Thyroid gland (tissue), 4 donors: ENCODE results near the gene SLC22A3. TPM values are rescaled to one million over a fixed set of nuclear protein-coding genes. Genes with fewer than 3 reads are reported as not detected.
"Not testable (repeated sequence)": the region's sequence is repeated elsewhere in the genome, so short reads cannot be mapped to it uniquely, and the experiment has no call there.

Source experiments
- DNase-seq, 2 donors: peaks; one replicate each; pipeline ENCODE4 v3.0.0-alpha.2; 2019
- H3K27ac ChIP-seq, 3 donors: fragments of 200-600 bp; sonication (generic); 1 replicate in 2 of 3; 2 replicates in 1 of 3; pipeline ENCODE4 v1.5.1; 2016 to 2019; ENCODE audit warnings: mild to moderate bottlenecking in 1 of 3, moderate library complexity in 1 of 3
- H3K27me3 ChIP-seq: fragments of 200-600 bp; sonication (generic); one replicate; pipeline ENCODE4 v1.5.1; 2019
- H3K36me3 ChIP-seq, 2 donors: fragments of 200-600 bp; sonication (generic); one replicate each; pipeline ENCODE4 v1.5.1; 2016 to 2019
- H3K4me1 ChIP-seq, 2 donors: fragments of 200-600 bp; sonication (generic); one replicate each; pipeline ENCODE4 v1.5.1; 2017 to 2019
- H3K4me3 ChIP-seq, 3 donors: fragments of 200-600 bp; sonication (generic); replicated peaks in 1 of 3; 1 replicate in 2 of 3; 2 replicates in 1 of 3; pipeline ENCODE4 v1.5.1; 2016; ENCODE audit warnings: mild to moderate bottlenecking in 1 of 3
- H3K9me3 ChIP-seq: fragments of 200-600 bp; sonication (generic); one replicate; pipeline ENCODE4 v1.5.1; 2017
- CTCF ChIP-seq, 6 experiments: fragments of 200-600 bp in 3 of 6; fragments of 450-650 bp in 3 of 6; sonication (generic) in 3 of 6; IDR thresholded peaks; one replicate each; pipeline ENCODE4 v1.5.1; 2016 to 2019; ENCODE audit warnings: antibody characterized with exemption in 6 of 6, mild to moderate bottlenecking in 2 of 6, inconsistent platforms in 1 of 6, moderate library complexity in 1 of 6
- POLR2A ChIP-seq, 2 donors: fragments of 450-650 bp; IDR thresholded peaks; one replicate each; pipeline ENCODE4 v1.6.1; 2017; ENCODE audit warnings: antibody characterized with exemption in 2 of 2, mild to moderate bottlenecking in 2 of 2, moderate library complexity in 1 of 2
- WGBS, 2 donors: methylation state at CpG; one replicate each; pipeline ENCODE4 v1.1.5; 2017; 5-methylcytosine and 5-hydroxymethylcytosine counted together
- intact Hi-C: fragments of 100-400 bp; cut with DNase I; formaldehyde crosslinking; loops from one replicate; pipeline ENCODE4 v1.15.1; 2023
- total RNA-seq, 4 donors: library from RNA; depleted of rRNA; stranded (reverse); fragments of >200 nt; gene quantifications; one replicate each; pipeline ENCODE4 v1.2.3, GENCODE V29; 2016

SLC22A3 gene
- total RNA-seq, 4 donors from 2014 or later: 0.67 to 3.9 (median 2.5) TPM

GRCh38 chr6:160442151-160442550 is 94.0 kb downstream of the SLC22A3 start:
- 81 to 83% methylated on average over 5 of the region's 5 CpGs for WGBS, 2 donors

GRCh38 chr6:160445130-160445529 is 97.0 kb downstream of the SLC22A3 start:
- WGBS, 2 donors: 59 to 73% methylated on average over 2 of the region's 2 CpGs
- Histone ChIP-seq H3K27me3 (no peaks in the 10 kb centered on the region), H3K4me3 (no peak overlapping the region), H3K36me3 (no peaks in the 10 kb centered on the region), H3K27ac (no peak overlapping the region), H3K9me3 (no peaks in the 10 kb centered on the region), H3K4me1 (no peaks in the 10 kb centered on the region)
- intact Hi-C loops: no loop called here
- TF ChIP-seq CTCF (IDR thresholded peaks at IDR 0.05) (no peak), POLR2A (IDR thresholded peaks at IDR 0.05) (no peak)
- no peak for DNase-seq

More at GRCh38 chr6:160442151-160442550, 94.0 kb downstream of the SLC22A3 start:
- no peaks in the 10 kb centered on the region for H3K9me3 ChIP-seq
- H3K4me1 ChIP-seq: no peaks in the 10 kb centered on the region
- H3K27me3 ChIP-seq: no peaks in the 10 kb centered on the region
- H3K36me3 ChIP-seq: no peaks in the 10 kb centered on the region
- intact Hi-C loops: no loop called here
- H3K4me3 ChIP-seq: no peak overlapping the region
- no peak overlapping the region for H3K27ac ChIP-seq
- no peak for DNase-seq
- TF ChIP-seq POLR2A (IDR thresholded peaks at IDR 0.05) (no peak), CTCF (IDR thresholded peaks at IDR 0.05) (no peak)

GRCh38 chr6:160447350-160447749 is 99.2 kb downstream of the SLC22A3 start:
- no peaks in the 10 kb centered on the region for H3K4me1 ChIP-seq
- TF ChIP-seq CTCF (IDR thresholded peaks at IDR 0.05): no peak
- no peak for TF ChIP-seq POLR2A (IDR thresholded peaks at IDR 0.05)
- DNase-seq: no peak
- no peak overlapping the region for H3K4me3 ChIP-seq
- no peak overlapping the region for H3K27ac ChIP-seq
- H3K36me3 ChIP-seq: no peaks in the 10 kb centered on the region
- H3K27me3 ChIP-seq: no peaks in the 10 kb centered on the region
- no peaks in the 10 kb centered on the region for H3K9me3 ChIP-seq
- 96 to 97% methylated on average over 4 of the region's 4 CpGs for WGBS, 2 donors
- intact Hi-C loops: no loop called here

- H3K27me3 ChIP-seq, intact Hi-C loops: not testable (repeated sequence)
- 68 to 79% methylated on average over 4 of the region's 4 CpGs for WGBS, 2 donors
Observed at GRCh38 chr6:160449787-160450186, 101.6 kb downstream of the SLC22A3 start.

GRCh38 chr6:160450849-160451248 is 102.7 kb downstream of the SLC22A3 start:
- H3K36me3 ChIP-seq: no peaks in the 10 kb centered on the region
- DNase-seq: no peak
- intact Hi-C loops: no loop called here
- no peak overlapping the region for H3K27ac ChIP-seq
- TF ChIP-seq CTCF (IDR thresholded peaks at IDR 0.05): no peak
- TF ChIP-seq POLR2A (IDR thresholded peaks at IDR 0.05): no peak
- peaks cover 0 to 4% of the 10 kb centered on the region in 2 donors for H3K4me1 ChIP-seq
- WGBS, 2 donors: 93 to 96% methylated on average over 5 of the region's 5 CpGs
- no peaks in the 10 kb centered on the region for H3K9me3 ChIP-seq
- no peaks in the 10 kb centered on the region for H3K27me3 ChIP-seq
- no peak overlapping the region for H3K4me3 ChIP-seq

More at GRCh38 chr6:160449787-160450186, 101.6 kb downstream of the SLC22A3 start:
- not testable (repeated sequence) for H3K4me1 ChIP-seq, H3K36me3 ChIP-seq, H3K27ac ChIP-seq, H3K4me3 ChIP-seq, DNase-seq, H3K9me3 ChIP-seq

- TF ChIP-seq POLR2A (IDR thresholded peaks at IDR 0.05): no peak
- no peak for TF ChIP-seq CTCF (IDR thresholded peaks at IDR 0.05)
- Histone ChIP-seq H3K9me3 (no peaks in the 10 kb centered on the region), H3K4me1 (peaks cover 0 to 4% of the 10 kb centered on the region in 2 donors), H3K4me3 (no peak overlapping the region), H3K27me3 (no peaks in the 10 kb centered on the region), H3K36me3 (no peaks in the 10 kb centered on the region), H3K27ac (no peak overlapping the region)
- WGBS, 2 donors: 89 to 90% methylated on average over 6 of the region's 6 CpGs
- intact Hi-C loops: no loop called here
- DNase-seq: no peak
Observed at GRCh38 chr6:160454303-160454702, 106.1 kb downstream of the SLC22A3 start.
